ENCODE results near the gene RITA1.
"Not testable (repeated sequence)": the region's sequence is repeated elsewhere in the genome, so short reads cannot be mapped to it uniquely, and the experiment has no call there.

RITA1 gene

GRCh38 chr12:113200021-113200797, 14.7 kb downstream of the RITA1 start:
- no peak overlapping the region for H3K9ac ChIP-seq (ENCODE audit: low read depth, low read length)
- no peaks in the 10 kb centered on the region for H3K27me3 ChIP-seq (ENCODE audit: control insufficient read depth, insufficient read depth, low read length)
- no peak overlapping the region for H3K4me2 ChIP-seq (ENCODE audit: low read length)
- H3K9me3 ChIP-seq (replicated peaks; ENCODE audit: low read length) = no peaks in the 10 kb centered on the region
- H3K36me3 ChIP-seq (ENCODE audit: insufficient read depth, low read length) = no peaks in the 10 kb centered on the region
- H3K4me3 ChIP-seq (ENCODE audit: low read length) = no peak overlapping the region
- peaks cover 12% of the 10 kb centered on the region for H3K4me1 ChIP-seq (ENCODE audit: control insufficient read depth, insufficient read depth, low read length)

GRCh38 chr12:113201187-113202177, 16.0 kb downstream of the RITA1 start:
- Histone ChIP-seq H3K9me3 (replicated peaks; ENCODE audit: low read length) (no peaks in the 10 kb centered on the region), H3K27me3 (ENCODE audit: control insufficient read depth, insufficient read depth, low read length) (no peaks in the 10 kb centered on the region), H3K36me3 (ENCODE audit: insufficient read depth, low read length) (no peaks in the 10 kb centered on the region), H3K9ac (ENCODE audit: low read depth, low read length) (no peak overlapping the region), H3K4me3 (ENCODE audit: low read length) (no peak overlapping the region), H3K4me2 (ENCODE audit: low read length) (no peak overlapping the region), H3K4me1 (ENCODE audit: control insufficient read depth, insufficient read depth, low read length) (peaks cover 5% of the 10 kb centered on the region)

GRCh38 chr12:113202300-113203075, 17.0 kb downstream of the RITA1 start:
- Histone ChIP-seq H3K4me2 (ENCODE audit: low read length) (no peak overlapping the region), H3K36me3 (ENCODE audit: insufficient read depth, low read length) (no peaks in the 10 kb centered on the region), H3K9me3 (replicated peaks; ENCODE audit: low read length) (no peaks in the 10 kb centered on the region), H3K4me3 (ENCODE audit: low read length) (no peak overlapping the region), H3K9ac (ENCODE audit: low read depth, low read length) (no peak overlapping the region), H3K4me1 (ENCODE audit: control insufficient read depth, insufficient read depth, low read length) (peaks cover 5% of the 10 kb centered on the region), H3K27me3 (ENCODE audit: control insufficient read depth, insufficient read depth, low read length) (no peaks in the 10 kb centered on the region)

GRCh38 chr12:113203852-113204760, 18.6 kb downstream of the RITA1 start:
- no peak overlapping the region for H3K4me3 ChIP-seq (ENCODE audit: low read length)
- no peaks in the 10 kb centered on the region for H3K9me3 ChIP-seq (replicated peaks; ENCODE audit: low read length)
- no peaks in the 10 kb centered on the region for H3K36me3 ChIP-seq (ENCODE audit: insufficient read depth, low read length)
- no peak overlapping the region for H3K9ac ChIP-seq (ENCODE audit: low read depth, low read length)
- H3K4me1 ChIP-seq (ENCODE audit: control insufficient read depth, insufficient read depth, low read length) = peaks cover 6% of the 10 kb centered on the region
- H3K4me2 ChIP-seq (ENCODE audit: low read length) = no peak overlapping the region
- no peaks in the 10 kb centered on the region for H3K27me3 ChIP-seq (ENCODE audit: control insufficient read depth, insufficient read depth, low read length)

GRCh38 chr12:113204804-113205203, 19.3 kb downstream of the RITA1 start:
- Histone ChIP-seq H3K4me2 (ENCODE audit: low read length) (no peak overlapping the region), H3K27me3 (ENCODE audit: control insufficient read depth, insufficient read depth, low read length) (no peaks in the 10 kb centered on the region), H3K9ac (ENCODE audit: low read depth, low read length) (no peak overlapping the region), H3K9me3 (replicated peaks; ENCODE audit: low read length) (no peaks in the 10 kb centered on the region), H3K4me1 (ENCODE audit: control insufficient read depth, insufficient read depth, low read length) (peaks cover 6% of the 10 kb centered on the region), H3K4me3 (ENCODE audit: low read length) (no peak overlapping the region), H3K36me3 (ENCODE audit: insufficient read depth, low read length) (no peaks in the 10 kb centered on the region)

- not testable (repeated sequence) for H3K9ac ChIP-seq (ENCODE audit: low read depth, low read length); H3K4me2 ChIP-seq (ENCODE audit: low read length); H3K4me1 ChIP-seq (ENCODE audit: control insufficient read depth, insufficient read depth, low read length); H3K9me3 ChIP-seq (replicated peaks; ENCODE audit: low read length); H3K4me3 ChIP-seq (ENCODE audit: low read length); H3K27me3 ChIP-seq (ENCODE audit: control insufficient read depth, insufficient read depth, low read length); H3K36me3 ChIP-seq (ENCODE audit: insufficient read depth, low read length)
Measured at GRCh38 chr12:113206802-113207201, 21.3 kb downstream of the RITA1 start.

GRCh38 chr12:113207613-113208040, 22.1 kb downstream of the RITA1 start:
- Histone ChIP-seq H3K4me2 (ENCODE audit: low read length) (no peak overlapping the region), H3K4me1 (ENCODE audit: control insufficient read depth, insufficient read depth, low read length) (peaks cover 6% of the 10 kb centered on the region), H3K4me3 (ENCODE audit: low read length) (no peak overlapping the region), H3K36me3 (ENCODE audit: insufficient read depth, low read length) (no peaks in the 10 kb centered on the region), H3K9ac (ENCODE audit: low read depth, low read length) (no peak overlapping the region), H3K27me3 (ENCODE audit: control insufficient read depth, insufficient read depth, low read length) (no peaks in the 10 kb centered on the region), H3K9me3 (replicated peaks; ENCODE audit: low read length) (no peaks in the 10 kb centered on the region)

- Histone ChIP-seq H3K36me3 (ENCODE audit: insufficient read depth, low read length) (no peaks in the 10 kb centered on the region), H3K4me3 (ENCODE audit: low read length) (no peak overlapping the region), H3K9ac (ENCODE audit: low read depth, low read length) (no peak overlapping the region), H3K4me2 (ENCODE audit: low read length) (no peak overlapping the region), H3K27me3 (ENCODE audit: control insufficient read depth, insufficient read depth, low read length) (no peaks in the 10 kb centered on the region), H3K9me3 (replicated peaks; ENCODE audit: low read length) (no peaks in the 10 kb centered on the region), H3K4me1 (ENCODE audit: control insufficient read depth, insufficient read depth, low read length) (peaks cover 6% of the 10 kb centered on the region)
Measured at GRCh38 chr12:113208041-113208934, 22.8 kb downstream of the RITA1 start.

GRCh38 chr12:113211160-113211559, 25.6 kb downstream of the RITA1 start:
- Histone ChIP-seq H3K4me2 (ENCODE audit: low read length) (no peak overlapping the region), H3K36me3 (ENCODE audit: insufficient read depth, low read length) (no peaks in the 10 kb centered on the region), H3K27me3 (ENCODE audit: control insufficient read depth, insufficient read depth, low read length) (no peaks in the 10 kb centered on the region), H3K9me3 (replicated peaks; ENCODE audit: low read length) (no peaks in the 10 kb centered on the region), H3K4me1 (ENCODE audit: control insufficient read depth, insufficient read depth, low read length) (peaks cover 30% of the 10 kb centered on the region), H3K9ac (ENCODE audit: low read depth, low read length) (no peak overlapping the region), H3K4me3 (ENCODE audit: low read length) (no peak overlapping the region)

- Histone ChIP-seq H3K9me3 (replicated peaks; ENCODE audit: low read length) (no peaks in the 10 kb centered on the region), H3K36me3 (ENCODE audit: insufficient read depth, low read length) (no peaks in the 10 kb centered on the region), H3K4me2 (ENCODE audit: low read length) (peak overlapping the region; percentile 53), H3K4me3 (ENCODE audit: low read length) (no peak overlapping the region), H3K9ac (ENCODE audit: low read depth, low read length) (peak overlapping the region; percentile 52), H3K4me1 (ENCODE audit: control insufficient read depth, insufficient read depth, low read length) (peaks cover 40% of the 10 kb centered on the region), H3K27me3 (ENCODE audit: control insufficient read depth, insufficient read depth, low read length) (no peaks in the 10 kb centered on the region)
Measured at GRCh38 chr12:113214895-113215400, 29.4 kb downstream of the RITA1 start.

Data from skeletal muscle satellite cell (primary cell).